ENCODE measurements around the gene MYOG.

MYOG gene

GRCh38 chr1:203085528-203086406 lies at the start of gene MYOG:
MYOG (minus strand) TSS chr1:203086012; CDS start chr1:203085961, 51 bp downstream.
- no peak for DNase-seq (ENCODE audit: low read depth in 1 of 2, low spot score in 1 of 2)

- DNase-seq (ENCODE audit: low read depth in 1 of 2, low spot score in 1 of 2), result no peak
These were observed 48.3 kb upstream of the MYOG start for GRCh38 chr1:203133970-203134725.

- DNase-seq (ENCODE audit: low read depth in 1 of 2, low spot score in 1 of 2), result no peak
These were observed 45.9 kb upstream of the MYOG start for GRCh38 chr1:203131548-203132200.

- DNase-seq (ENCODE audit: low read depth in 1 of 2, low spot score in 1 of 2), result no peak
These were observed 44.7 kb upstream of the MYOG start for GRCh38 chr1:203130358-203130985.

- no peak for DNase-seq (ENCODE audit: low read depth in 1 of 2, low spot score in 1 of 2)
These were observed 43.9 kb upstream of the MYOG start for GRCh38 chr1:203129501-203130231.

GRCh38 chr1:203128716-203129500 lies 43.1 kb upstream of the MYOG start:
- DNase-seq (ENCODE audit: low read depth in 1 of 2, low spot score in 1 of 2), result no peak

- DNase-seq (ENCODE audit: low read depth in 1 of 2, low spot score in 1 of 2), result no peak
These were observed 42.6 kb upstream of the MYOG start for GRCh38 chr1:203128431-203128715.

- DNase-seq (ENCODE audit: low read depth in 1 of 2, low spot score in 1 of 2), result no peak
These were observed 42.0 kb upstream of the MYOG start, which contains the start of gene ADORA1 for GRCh38 chr1:203127666-203128430. ADORA1 (plus strand) TSS chr1:203127726; CDS start chr1:203128842, 1,116 bp downstream.

- DNase-seq (ENCODE audit: low read depth in 1 of 2, low spot score in 1 of 2), result no peak
These were observed 41.3 kb upstream of the MYOG start for GRCh38 chr1:203126866-203127665.

GRCh38 chr1:203126151-203126865 lies 40.5 kb upstream of the MYOG start:
- no peak for DNase-seq (ENCODE audit: low read depth in 1 of 2, low spot score in 1 of 2)

- no peak for DNase-seq (ENCODE audit: low read depth in 1 of 2, low spot score in 1 of 2)
These were observed 38.9 kb upstream of the MYOG start for GRCh38 chr1:203124546-203125317.

- no peak for DNase-seq (ENCODE audit: low read depth in 1 of 2, low spot score in 1 of 2)
These were observed 38.2 kb upstream of the MYOG start for GRCh38 chr1:203124011-203124410.

GRCh38 chr1:203122159-203122558 lies 36.3 kb upstream of the MYOG start:
- no peak for DNase-seq (ENCODE audit: low read depth in 1 of 2, low spot score in 1 of 2)

- no peak for DNase-seq (ENCODE audit: low read depth in 1 of 2, low spot score in 1 of 2)
These were observed 35.6 kb upstream of the MYOG start for GRCh38 chr1:203121186-203122015.

- DNase-seq (ENCODE audit: low read depth in 1 of 2, low spot score in 1 of 2), result no peak
These were observed 34.7 kb upstream of the MYOG start for GRCh38 chr1:203120325-203121153.

Measured in activated T-helper 1 cell treated with anti-CD3 and anti-CD28 coated beads, Interleukin-2, amount 50 U/mL, for 16 hours (primary cell).